Keratinocyte (primary cell): Measurements from ENCODE around the gene DIP2C. TPM values are rescaled to one million over a fixed set of nuclear protein-coding genes. Genes with fewer than 3 reads are reported as not detected.

Experiments used
- DNase-seq: peaks from one replicate; pipeline ENCODE4 v3.0.0-alpha.2; 2011; ENCODE audit warnings: low read depth, missing footprints, low spot score
- FAIRE-seq: peaks from 2 replicates; lab custom pipeline; 2011; peaks lifted over from hg19 to GRCh38; lab: Jason Lieb, UNC
- H2AFZ ChIP-seq: 2 replicates; pipeline ENCODE4 v1.6.0; 2012; ENCODE audit warnings: low read length, control low read depth, inconsistent platforms; ENCODE audit not compliant: control insufficient read depth
- H3K27ac ChIP-seq: 2 replicates; pipeline ENCODE4 v1.5.1; 2011; ENCODE audit warnings: low read length; ENCODE audit not compliant: control insufficient read depth, insufficient read depth
- H3K27me3 ChIP-seq: 3 replicates; pipeline ENCODE4 v1.6.0; 2011; ENCODE audit warnings: low read length; ENCODE audit not compliant: control insufficient read depth, insufficient read depth; ENCODE audit errors: extremely low read depth
- H3K36me3 ChIP-seq, 2 experiments: 2 replicates in 1 of 2; 3 replicates in 1 of 2; pipeline ENCODE4 v1.5.1; 2011; ENCODE audit warnings: low read length in 2 of 2, mild to moderate bottlenecking in 1 of 2; ENCODE audit not compliant: control insufficient read depth in 2 of 2, insufficient read depth in 2 of 2; ENCODE audit errors: extremely low read depth in 1 of 2
- H3K4me1 ChIP-seq: 3 replicates; pipeline ENCODE4 v1.5.1; 2011; ENCODE audit warnings: low read length; ENCODE audit not compliant: control insufficient read depth, insufficient read depth; ENCODE audit errors: extremely low read depth
- H3K4me2 ChIP-seq: 3 replicates; pipeline ENCODE4 v1.6.0; 2011; ENCODE audit warnings: low read depth, low read length; ENCODE audit not compliant: control insufficient read depth, insufficient read depth; ENCODE audit errors: extremely low read depth
- H3K4me3 ChIP-seq, 3 experiments: fragments of 200-600 bp in 1 of 3; sonication (generic) in 1 of 3; 2 replicates in 2 of 3; 3 replicates in 1 of 3; pipeline ENCODE4 v1.5.1; 2011 to 2016; ENCODE audit warnings: low read length in 3 of 3, mild to moderate bottlenecking in 3 of 3, control low read depth in 2 of 3, inconsistent platforms in 1 of 3, low read depth in 1 of 3, mixed read lengths in 1 of 3, mixed run types in 1 of 3, moderate library complexity in 1 of 3; ENCODE audit not compliant: control insufficient read depth in 2 of 3, insufficient read depth in 2 of 3; ENCODE audit errors: extremely low read depth in 1 of 3
- H3K79me2 ChIP-seq: 2 replicates; pipeline ENCODE4 v1.6.0; 2012; ENCODE audit warnings: low read length; ENCODE audit not compliant: control insufficient read depth, insufficient read depth
- H3K9ac ChIP-seq: 3 replicates; pipeline ENCODE4 v1.6.0; 2011; ENCODE audit warnings: low read length; ENCODE audit not compliant: control insufficient read depth, insufficient read depth; ENCODE audit errors: extremely low read depth
- H3K9me1 ChIP-seq: 3 replicates; pipeline ENCODE4 v1.6.0; 2011; ENCODE audit warnings: low read length; ENCODE audit not compliant: control insufficient read depth, insufficient read depth; ENCODE audit errors: extremely low read depth
- H3K9me3 ChIP-seq: 2 replicates; pipeline ENCODE4 v1.5.1; 2012; ENCODE audit warnings: low read depth, low read length; ENCODE audit not compliant: control insufficient read depth
- H4K20me1 ChIP-seq: 3 replicates; pipeline ENCODE4 v1.6.0; 2011; ENCODE audit warnings: low read length; ENCODE audit not compliant: control insufficient read depth, insufficient read depth; ENCODE audit errors: extremely low read depth
- EZH2 ChIP-seq: IDR thresholded peaks from one replicate; pipeline ENCODE4 v1.6.1; 2012; ENCODE audit warnings: inconsistent platforms, mild to moderate bottlenecking, low read length, moderate library complexity
- dilution Hi-C: fragments of 300-500 bp; cut with MboI; formaldehyde crosslinking; loops from one replicate; pipeline ENCODE4 v1.7.0; 2020; ENCODE audit warnings: low sequenced_read_pairs; ENCODE audit not compliant: extremely low pct_ligation_motif_present
- polyA plus RNA-seq, 5 experiments: library from polyadenylated mRNA; depleted of rRNA in 3 of 5; stranded (reverse) in 3 of 5; stranded (forward) in 1 of 5; unstranded in 1 of 5; fragments of >200 nt; gene quantifications; 1 replicate in 1 of 5; 2 replicates in 3 of 5; 3 replicates in 1 of 5; pipeline versions ENCODE4 v1.2.1 to v1.2.3, GENCODE V29; 2011 to 2012; ENCODE audit warnings: missing spikeins in 2 of 5, low read depth in 1 of 5, low replicate concordance in 1 of 5
- TF ChIP-seq, protein P1 (sequence below), 3 experiments: IDR thresholded peaks in 1 of 3; conservative IDR thresholded peaks in 1 of 3; optimal IDR thresholded peaks in 1 of 3; 2 replicates in 2 of 3; 3 replicates in 1 of 3; pipeline versions ENCODE3 to v1.5.1; 2011; ENCODE audit warnings: low read length in 3 of 3, mild to moderate bottlenecking in 3 of 3, moderate library complexity in 2 of 3, control low read depth in 1 of 3, inconsistent platforms in 1 of 3; ENCODE audit not compliant: insufficient read depth in 2 of 3; ENCODE audit errors: extremely low read depth in 1 of 3

The DIP2C gene
- polyA plus RNA-seq, 1 donor (not counting 4 experiments of a cell fraction or from before 2014, with no cell fraction given), result 1.3 TPM

DNA sequence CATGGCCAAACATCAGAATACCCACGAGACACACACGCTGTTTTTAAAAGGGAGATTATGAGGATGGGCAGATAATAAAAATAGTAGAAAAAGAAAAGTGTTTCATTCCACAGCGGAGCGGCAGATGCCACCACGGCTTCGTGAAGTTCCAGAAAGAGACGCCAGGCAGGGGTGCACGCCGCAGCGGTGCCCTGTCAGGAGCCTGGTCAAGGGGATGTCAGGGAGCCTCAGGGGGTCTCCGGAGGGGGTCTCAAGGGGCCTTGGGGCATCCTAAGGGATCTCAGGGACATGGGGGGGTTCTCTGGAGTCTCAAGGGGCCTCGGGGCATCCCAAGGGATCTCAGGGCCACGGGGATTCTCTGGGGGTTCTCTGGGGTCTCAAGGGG is 300.8 kb downstream of the DIP2C start:
- no peak for DNase-seq
- H3K36me3 ChIP-seq, result no peaks in the 10 kb centered on the region
- FAIRE-seq, result no peak

DNA sequence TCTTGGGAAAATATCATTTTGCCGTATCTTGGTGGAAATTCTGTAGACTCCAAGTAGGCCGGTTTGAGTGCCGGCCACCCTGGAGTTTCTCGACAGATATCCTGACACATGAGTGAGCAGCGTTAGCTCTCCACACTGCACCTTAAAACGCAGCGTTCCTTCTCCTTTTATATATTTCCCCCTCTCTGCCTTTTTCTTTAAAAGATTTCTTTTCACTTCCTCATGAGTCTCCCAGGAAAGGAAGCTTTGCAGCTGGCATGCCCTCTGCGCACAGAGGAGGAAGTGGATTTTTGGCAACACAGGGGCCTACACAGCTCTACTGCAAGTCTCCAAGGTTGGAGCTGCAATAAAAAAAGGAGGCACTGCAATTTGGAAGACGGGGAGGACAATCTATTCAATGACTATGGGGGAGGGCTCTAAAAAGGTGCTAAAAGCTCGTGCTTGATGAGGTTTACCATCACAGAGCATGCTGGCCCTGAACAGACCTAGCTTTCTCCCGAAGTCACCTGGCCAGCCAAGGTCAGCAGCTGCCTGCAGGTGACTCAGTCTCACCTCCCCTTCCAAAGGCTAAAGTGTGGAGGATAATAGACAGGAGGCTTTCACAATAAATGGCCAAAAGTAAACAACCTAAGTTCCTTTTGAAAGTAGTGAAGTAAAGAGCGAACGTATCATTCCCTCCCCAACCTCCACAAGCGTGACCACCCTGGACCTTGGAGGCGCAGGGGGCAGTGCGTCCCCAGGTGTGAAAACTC is 301.4 kb downstream of the DIP2C start:
- no peak overlapping the region for H3K27ac ChIP-seq
- no peak overlapping the region for H3K9ac ChIP-seq
- no peak overlapping the region for H3K4me3 ChIP-seq
- no peak for TF ChIP-seq EZH2
- TF ChIP-seq, protein P1, sequence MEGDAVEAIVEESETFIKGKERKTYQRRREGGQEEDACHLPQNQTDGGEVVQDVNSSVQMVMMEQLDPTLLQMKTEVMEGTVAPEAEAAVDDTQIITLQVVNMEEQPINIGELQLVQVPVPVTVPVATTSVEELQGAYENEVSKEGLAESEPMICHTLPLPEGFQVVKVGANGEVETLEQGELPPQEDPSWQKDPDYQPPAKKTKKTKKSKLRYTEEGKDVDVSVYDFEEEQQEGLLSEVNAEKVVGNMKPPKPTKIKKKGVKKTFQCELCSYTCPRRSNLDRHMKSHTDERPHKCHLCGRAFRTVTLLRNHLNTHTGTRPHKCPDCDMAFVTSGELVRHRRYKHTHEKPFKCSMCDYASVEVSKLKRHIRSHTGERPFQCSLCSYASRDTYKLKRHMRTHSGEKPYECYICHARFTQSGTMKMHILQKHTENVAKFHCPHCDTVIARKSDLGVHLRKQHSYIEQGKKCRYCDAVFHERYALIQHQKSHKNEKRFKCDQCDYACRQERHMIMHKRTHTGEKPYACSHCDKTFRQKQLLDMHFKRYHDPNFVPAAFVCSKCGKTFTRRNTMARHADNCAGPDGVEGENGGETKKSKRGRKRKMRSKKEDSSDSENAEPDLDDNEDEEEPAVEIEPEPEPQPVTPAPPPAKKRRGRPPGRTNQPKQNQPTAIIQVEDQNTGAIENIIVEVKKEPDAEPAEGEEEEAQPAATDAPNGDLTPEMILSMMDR (optimal IDR thresholded peaks at IDR 0.05 in 1 of 3, IDR thresholded peaks at IDR 0.05 in 1 of 3, conservative IDR thresholded peaks at IDR 0.05 in 1 of 3; ENCODE audit: extremely low read depth in 1 of 3, insufficient read depth in 2 of 3, low read length in 3 of 3), result no peak
- no peak for FAIRE-seq
- H3K36me3 ChIP-seq, result no peaks in the 10 kb centered on the region
- H3K79me2 ChIP-seq, result no peaks in the 10 kb centered on the region
- no peak overlapping the region for H3K4me2 ChIP-seq
- no peaks in the 10 kb centered on the region for H4K20me1 ChIP-seq
- no peaks in the 10 kb centered on the region for H3K4me1 ChIP-seq
- H2AFZ ChIP-seq, result no peak overlapping the region
- no peaks in the 10 kb centered on the region for H3K27me3 ChIP-seq
- H3K9me1 ChIP-seq, result no peaks in the 10 kb centered on the region
- H3K9me3 ChIP-seq, result no peaks in the 10 kb centered on the region
- dilution Hi-C loops, result no loop called here
- DNase-seq, result no peak

More for the DNA sequence above, 300.8 kb downstream of the DIP2C start:
- no peak overlapping the region for H3K4me2 ChIP-seq
- no peaks in the 10 kb centered on the region for H3K9me3 ChIP-seq
- H3K79me2 ChIP-seq, result no peaks in the 10 kb centered on the region
- no peak overlapping the region for H3K27ac ChIP-seq
- TF ChIP-seq, protein P1 (optimal IDR thresholded peaks at IDR 0.05 in 1 of 3, IDR thresholded peaks at IDR 0.05 in 1 of 3, conservative IDR thresholded peaks at IDR 0.05 in 1 of 3; ENCODE audit: extremely low read depth in 1 of 3, insufficient read depth in 2 of 3, low read length in 3 of 3), result no peak
- TF ChIP-seq EZH2, result no peak
- H4K20me1 ChIP-seq, result no peaks in the 10 kb centered on the region
- H2AFZ ChIP-seq, result no peak overlapping the region
- H3K4me1 ChIP-seq, result no peaks in the 10 kb centered on the region
- no peak overlapping the region for H3K4me3 ChIP-seq
- dilution Hi-C loops, result no loop called here
- no peaks in the 10 kb centered on the region for H3K27me3 ChIP-seq
- H3K9me1 ChIP-seq, result no peaks in the 10 kb centered on the region
- H3K9ac ChIP-seq, result no peak overlapping the region
